PFSK-1 (cell line): ENCODE results near the gene AVPI1.

Experiments
- FOXP2 ChIP-seq: optimal IDR thresholded peaks from 2 replicates; pipeline ENCODE3; 2011; ENCODE audit warnings: borderline replicate concordance, control low read depth, inconsistent platforms; ENCODE audit not compliant: insufficient read depth; ENCODE audit errors: extremely low read length, extremely low read depth
- POLR2AphosphoS5 ChIP-seq: IDR thresholded peaks from 2 replicates; pipeline ENCODE4 v1.6.1; 2012; ENCODE audit warnings: low read depth, mild to moderate bottlenecking, control low read depth, low read length, moderate library complexity
- SIN3A ChIP-seq: IDR thresholded peaks from 2 replicates; pipeline ENCODE4 v1.6.1; 2012; ENCODE audit warnings: mild to moderate bottlenecking, low read length, moderate library complexity, borderline replicate concordance; ENCODE audit not compliant: insufficient read depth
- TAF1 ChIP-seq: IDR thresholded peaks from 2 replicates; pipeline ENCODE4 v1.6.1; 2012; ENCODE audit warnings: low read length, control low read depth, borderline replicate concordance; ENCODE audit not compliant: insufficient read depth
- TF ChIP-seq, protein P1 (sequence below), 2 experiments: IDR thresholded peaks; 2 replicates each; pipeline versions ENCODE4 v1.6.1 to v1.8.0; 2011 to 2012; ENCODE audit warnings: low read depth in 2 of 2, low read length in 2 of 2, control low read depth in 1 of 2, inconsistent platforms in 1 of 2, mild to moderate bottlenecking in 1 of 2, moderate library complexity in 1 of 2; ENCODE audit not compliant: insufficient read depth in 1 of 2

The AVPI1 gene

DNA sequence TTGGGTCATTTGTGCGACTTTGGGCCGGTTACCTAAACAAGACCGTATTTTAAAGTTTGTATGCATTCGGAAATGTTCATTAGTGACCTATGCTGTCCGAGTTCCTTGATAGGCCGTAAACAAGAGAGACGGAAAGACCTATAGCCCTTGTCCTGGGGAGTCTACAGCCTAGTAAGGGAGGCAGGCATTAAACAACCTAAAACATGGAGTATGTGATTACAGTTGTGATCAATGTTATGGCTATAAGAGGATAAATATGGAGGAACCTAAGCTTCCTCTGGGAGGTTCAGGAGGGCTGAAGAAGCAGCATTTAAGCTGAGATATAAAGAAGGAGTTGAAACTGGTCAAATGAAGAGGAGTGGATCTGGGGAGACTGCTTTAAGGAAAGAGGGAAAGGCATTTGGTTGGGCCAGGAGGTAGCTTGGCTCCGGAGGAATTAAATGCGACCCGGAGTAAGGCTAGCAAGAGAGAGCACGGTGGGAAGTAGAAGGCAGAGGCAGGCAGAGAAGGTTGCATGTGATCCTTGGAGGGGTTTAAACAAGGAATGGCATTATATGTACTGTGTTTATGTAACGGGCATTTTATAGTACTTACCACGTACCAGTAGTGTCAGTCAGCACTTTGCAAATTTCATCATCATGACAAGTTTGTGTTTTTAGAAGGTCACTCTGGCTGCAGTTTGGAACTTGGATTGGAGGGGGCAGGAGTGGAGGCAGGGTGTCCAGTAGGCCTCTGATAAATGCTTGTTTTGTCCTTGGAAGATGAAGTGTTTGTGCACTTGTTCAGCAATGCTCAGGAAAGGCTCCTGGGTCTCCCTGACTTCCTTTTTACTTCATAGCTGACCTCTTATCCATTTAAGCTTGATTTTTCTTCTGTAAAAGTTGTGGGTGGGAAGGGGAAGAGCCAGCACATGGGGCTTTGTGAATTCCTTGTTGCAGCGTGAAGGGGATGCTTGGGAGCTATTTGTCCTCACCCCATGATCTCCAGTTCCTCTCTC, 1.0 kb upstream of the AVPI1 start:
- TF ChIP-seq SIN3A (no peak), POLR2AphosphoS5 (no peak), FOXP2 (no peak), TAF1 (no peak)
- TF ChIP-seq, protein P1, sequence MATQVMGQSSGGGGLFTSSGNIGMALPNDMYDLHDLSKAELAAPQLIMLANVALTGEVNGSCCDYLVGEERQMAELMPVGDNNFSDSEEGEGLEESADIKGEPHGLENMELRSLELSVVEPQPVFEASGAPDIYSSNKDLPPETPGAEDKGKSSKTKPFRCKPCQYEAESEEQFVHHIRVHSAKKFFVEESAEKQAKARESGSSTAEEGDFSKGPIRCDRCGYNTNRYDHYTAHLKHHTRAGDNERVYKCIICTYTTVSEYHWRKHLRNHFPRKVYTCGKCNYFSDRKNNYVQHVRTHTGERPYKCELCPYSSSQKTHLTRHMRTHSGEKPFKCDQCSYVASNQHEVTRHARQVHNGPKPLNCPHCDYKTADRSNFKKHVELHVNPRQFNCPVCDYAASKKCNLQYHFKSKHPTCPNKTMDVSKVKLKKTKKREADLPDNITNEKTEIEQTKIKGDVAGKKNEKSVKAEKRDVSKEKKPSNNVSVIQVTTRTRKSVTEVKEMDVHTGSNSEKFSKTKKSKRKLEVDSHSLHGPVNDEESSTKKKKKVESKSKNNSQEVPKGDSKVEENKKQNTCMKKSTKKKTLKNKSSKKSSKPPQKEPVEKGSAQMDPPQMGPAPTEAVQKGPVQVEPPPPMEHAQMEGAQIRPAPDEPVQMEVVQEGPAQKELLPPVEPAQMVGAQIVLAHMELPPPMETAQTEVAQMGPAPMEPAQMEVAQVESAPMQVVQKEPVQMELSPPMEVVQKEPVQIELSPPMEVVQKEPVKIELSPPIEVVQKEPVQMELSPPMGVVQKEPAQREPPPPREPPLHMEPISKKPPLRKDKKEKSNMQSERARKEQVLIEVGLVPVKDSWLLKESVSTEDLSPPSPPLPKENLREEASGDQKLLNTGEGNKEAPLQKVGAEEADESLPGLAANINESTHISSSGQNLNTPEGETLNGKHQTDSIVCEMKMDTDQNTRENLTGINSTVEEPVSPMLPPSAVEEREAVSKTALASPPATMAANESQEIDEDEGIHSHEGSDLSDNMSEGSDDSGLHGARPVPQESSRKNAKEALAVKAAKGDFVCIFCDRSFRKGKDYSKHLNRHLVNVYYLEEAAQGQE (IDR thresholded peaks at IDR 0.05; ENCODE audit: insufficient read depth in 1 of 2, low read depth in 2 of 2, low read length in 2 of 2), result no peak

GRCh38 chr10:97686301-97686961, 610 bp downstream of the AVPI1 start:
- TF ChIP-seq POLR2AphosphoS5, result no peak
- no peak for TF ChIP-seq SIN3A
- TF ChIP-seq FOXP2, result no peak
- TF ChIP-seq, protein P1 (IDR thresholded peaks at IDR 0.05; ENCODE audit: insufficient read depth in 1 of 2, low read depth in 2 of 2, low read length in 2 of 2), result no peak
- no peak for TF ChIP-seq TAF1

- TF ChIP-seq SIN3A (no peak), POLR2AphosphoS5 (no peak), TAF1 (no peak), FOXP2 (no peak)
- TF ChIP-seq, protein P1 (IDR thresholded peaks at IDR 0.05; ENCODE audit: insufficient read depth in 1 of 2, low read depth in 2 of 2, low read length in 2 of 2), result no peak
These were observed 1.6 kb downstream of the AVPI1 start for GRCh38 chr10:97685395-97685958.

- no peak for TF ChIP-seq POLR2AphosphoS5
- TF ChIP-seq, protein P1 (IDR thresholded peaks at IDR 0.05; ENCODE audit: insufficient read depth in 1 of 2, low read depth in 2 of 2, low read length in 2 of 2), result no peak
These were observed 2.1 kb downstream of the AVPI1 start for GRCh38 chr10:97684866-97685394.
